Uterus (tissue), 4 donors: ENCODE results near the gene FOXE3. TPM values are rescaled to one million over a fixed set of nuclear protein-coding genes. Genes with fewer than 3 reads are reported as not detected.

Experiments
- DNase-seq, 2 donors: peaks; one replicate each; pipeline ENCODE4 v3.0.0-alpha.2; 2019 to 2020
- H3K27ac ChIP-seq, 2 donors: fragments of 200-600 bp; sonication (generic); 1 replicate in 1 of 2; 2 replicates in 1 of 2; pipeline ENCODE4 v1.5.1; 2016 to 2018
- H3K27me3 ChIP-seq, 2 donors: fragments of 200-600 bp; sonication (generic); one replicate each; pipeline ENCODE4 v1.5.1; 2018 to 2019; ENCODE audit warnings: control low read depth in 1 of 2
- H3K36me3 ChIP-seq, 2 donors: fragments of 200-600 bp; sonication (generic); one replicate each; pipeline ENCODE4 v1.5.1; 2019; ENCODE audit warnings: control low read depth in 1 of 2
- H3K4me1 ChIP-seq, 2 donors: fragments of 200-600 bp; sonication (generic); one replicate each; pipeline ENCODE4 v1.5.1; 2018 to 2019; ENCODE audit warnings: control low read depth in 1 of 2
- H3K4me3 ChIP-seq, 2 donors: fragments of 200-600 bp; sonication (generic); 1 replicate in 1 of 2; 2 replicates in 1 of 2; pipeline ENCODE4 v1.5.1; 2018 to 2019; ENCODE audit warnings: mild to moderate bottlenecking in 1 of 2
- H3K9me3 ChIP-seq, 2 donors: fragments of 200-600 bp; sonication (generic); one replicate each; pipeline ENCODE4 v1.5.1; 2019; ENCODE audit warnings: control low read depth in 1 of 2
- POLR2A ChIP-seq, 2 donors: fragments of 450-650 bp; IDR thresholded peaks; one replicate each; pipeline ENCODE4 v1.6.1; 2016; ENCODE audit warnings: antibody characterized with exemption in 2 of 2, mild to moderate bottlenecking in 1 of 2, moderate library complexity in 1 of 2
- intact Hi-C: fragments of 100-400 bp; cut with DNase I; formaldehyde crosslinking; loops from one replicate; pipeline ENCODE4 v1.15.1; 2023; ENCODE audit warnings: low total_unique reads
- total RNA-seq, 4 donors: library from RNA; depleted of rRNA in 3 of 4; stranded (reverse); fragments of >200 nt in 3 of 4; gene quantifications; one replicate each; pipeline versions ENCODE4 v1.1.0 to v1.2.4, GENCODE V29; 2014 to 2023
- TF ChIP-seq, protein P1 (sequence below), 4 experiments: fragments of 200-600 bp in 2 of 4; fragments of 450-650 bp in 2 of 4; sonication (generic) in 2 of 4; IDR thresholded peaks; one replicate each; pipeline ENCODE4 v1.5.1; 2016 to 2019; ENCODE audit warnings: antibody characterized with exemption in 4 of 4, mild to moderate bottlenecking in 2 of 4, moderate library complexity in 1 of 4
- donor health status: DM: yes; HTN: yes; CAD: no.

The FOXE3 gene
- total RNA-seq, 4 donors from 2014 or later = 0.27 TPM; not detected in 3

DNA sequence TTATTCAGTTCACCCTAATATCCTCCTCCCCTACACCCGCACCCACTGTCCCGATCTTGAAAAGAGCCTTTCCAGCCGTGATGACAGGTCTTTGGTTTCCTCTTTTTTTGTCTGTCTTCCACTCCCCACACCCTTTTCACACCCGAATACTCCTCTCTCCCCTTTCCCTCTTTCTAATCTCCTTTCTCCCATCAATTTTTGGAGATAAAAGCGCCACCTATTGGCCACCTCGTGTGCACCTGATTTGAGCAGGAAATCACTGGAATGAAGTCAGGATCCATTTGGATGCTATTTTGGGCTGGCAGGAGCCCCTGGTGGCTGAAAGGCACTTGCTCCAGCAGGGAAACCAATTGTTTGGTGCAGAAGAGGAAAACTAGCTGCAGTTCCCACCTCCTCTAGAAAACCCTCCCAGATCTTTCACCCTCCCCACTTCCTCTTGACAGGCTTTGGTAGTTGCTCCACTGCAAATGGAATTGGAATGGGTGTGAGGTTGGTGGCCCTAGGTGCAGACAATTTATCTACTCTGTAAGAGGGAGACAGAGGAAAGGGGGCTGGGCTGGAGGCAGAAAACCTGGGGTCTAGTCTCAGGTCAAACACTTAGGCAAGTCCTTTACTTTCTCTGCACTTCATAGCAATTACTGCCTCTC lies 8.4 kb downstream of the FOXE3 start:
- H3K27ac ChIP-seq = no peak overlapping the region
- H3K4me1 ChIP-seq = no peaks in the 10 kb centered on the region
- no peak overlapping the region for H3K4me3 ChIP-seq
- intact Hi-C loops = no loop called here
- H3K27me3 ChIP-seq = no peaks in the 10 kb centered on the region
- TF ChIP-seq, protein P1, sequence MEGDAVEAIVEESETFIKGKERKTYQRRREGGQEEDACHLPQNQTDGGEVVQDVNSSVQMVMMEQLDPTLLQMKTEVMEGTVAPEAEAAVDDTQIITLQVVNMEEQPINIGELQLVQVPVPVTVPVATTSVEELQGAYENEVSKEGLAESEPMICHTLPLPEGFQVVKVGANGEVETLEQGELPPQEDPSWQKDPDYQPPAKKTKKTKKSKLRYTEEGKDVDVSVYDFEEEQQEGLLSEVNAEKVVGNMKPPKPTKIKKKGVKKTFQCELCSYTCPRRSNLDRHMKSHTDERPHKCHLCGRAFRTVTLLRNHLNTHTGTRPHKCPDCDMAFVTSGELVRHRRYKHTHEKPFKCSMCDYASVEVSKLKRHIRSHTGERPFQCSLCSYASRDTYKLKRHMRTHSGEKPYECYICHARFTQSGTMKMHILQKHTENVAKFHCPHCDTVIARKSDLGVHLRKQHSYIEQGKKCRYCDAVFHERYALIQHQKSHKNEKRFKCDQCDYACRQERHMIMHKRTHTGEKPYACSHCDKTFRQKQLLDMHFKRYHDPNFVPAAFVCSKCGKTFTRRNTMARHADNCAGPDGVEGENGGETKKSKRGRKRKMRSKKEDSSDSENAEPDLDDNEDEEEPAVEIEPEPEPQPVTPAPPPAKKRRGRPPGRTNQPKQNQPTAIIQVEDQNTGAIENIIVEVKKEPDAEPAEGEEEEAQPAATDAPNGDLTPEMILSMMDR (IDR thresholded peaks at IDR 0.05) = peak; percentile 30 to 45 (median 36)
- TF ChIP-seq POLR2A (IDR thresholded peaks at IDR 0.05) = no peak
- no peaks in the 10 kb centered on the region for H3K36me3 ChIP-seq
- DNase-seq = no peak
- H3K9me3 ChIP-seq = no peaks in the 10 kb centered on the region

DNA sequence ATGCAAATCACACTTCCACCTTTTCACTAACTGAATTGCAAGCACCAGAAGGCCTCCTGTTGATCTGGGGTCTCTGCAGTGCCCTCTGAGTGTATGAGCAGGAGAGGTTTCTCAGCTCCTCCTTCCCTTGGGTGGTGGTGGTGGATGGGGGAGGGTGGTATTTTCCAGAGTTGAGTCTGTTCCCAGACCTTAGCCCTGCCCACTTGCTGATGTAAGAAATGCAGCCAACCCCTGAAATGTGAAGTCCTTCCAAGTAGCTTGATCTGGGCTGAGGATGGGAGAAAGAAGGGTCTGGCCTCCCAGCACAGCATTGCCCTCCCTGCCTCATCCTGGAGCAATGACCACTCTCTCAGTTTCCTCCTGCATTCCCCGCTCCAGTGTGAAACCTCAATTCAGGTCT lies 15.4 kb downstream of the FOXE3 start:
- Histone ChIP-seq H3K9me3 (no peaks in the 10 kb centered on the region), H3K27me3 (peaks cover 0 to 55% of the 10 kb centered on the region in 2 donors), H3K27ac (no peak overlapping the region), H3K36me3 (no peaks in the 10 kb centered on the region), H3K4me1 (peaks cover 0 to 23% of the 10 kb centered on the region in 2 donors), H3K4me3 (no peak overlapping the region)
- DNase-seq = no peak
- TF ChIP-seq, protein P1 (IDR thresholded peaks at IDR 0.05) = no peak
- TF ChIP-seq POLR2A (IDR thresholded peaks at IDR 0.05) = no peak
- intact Hi-C loops = loop anchor here (10.0 kb wide), 1 partner anchor 283 kb away; no protein-coding TSS in a partner anchor

DNA sequence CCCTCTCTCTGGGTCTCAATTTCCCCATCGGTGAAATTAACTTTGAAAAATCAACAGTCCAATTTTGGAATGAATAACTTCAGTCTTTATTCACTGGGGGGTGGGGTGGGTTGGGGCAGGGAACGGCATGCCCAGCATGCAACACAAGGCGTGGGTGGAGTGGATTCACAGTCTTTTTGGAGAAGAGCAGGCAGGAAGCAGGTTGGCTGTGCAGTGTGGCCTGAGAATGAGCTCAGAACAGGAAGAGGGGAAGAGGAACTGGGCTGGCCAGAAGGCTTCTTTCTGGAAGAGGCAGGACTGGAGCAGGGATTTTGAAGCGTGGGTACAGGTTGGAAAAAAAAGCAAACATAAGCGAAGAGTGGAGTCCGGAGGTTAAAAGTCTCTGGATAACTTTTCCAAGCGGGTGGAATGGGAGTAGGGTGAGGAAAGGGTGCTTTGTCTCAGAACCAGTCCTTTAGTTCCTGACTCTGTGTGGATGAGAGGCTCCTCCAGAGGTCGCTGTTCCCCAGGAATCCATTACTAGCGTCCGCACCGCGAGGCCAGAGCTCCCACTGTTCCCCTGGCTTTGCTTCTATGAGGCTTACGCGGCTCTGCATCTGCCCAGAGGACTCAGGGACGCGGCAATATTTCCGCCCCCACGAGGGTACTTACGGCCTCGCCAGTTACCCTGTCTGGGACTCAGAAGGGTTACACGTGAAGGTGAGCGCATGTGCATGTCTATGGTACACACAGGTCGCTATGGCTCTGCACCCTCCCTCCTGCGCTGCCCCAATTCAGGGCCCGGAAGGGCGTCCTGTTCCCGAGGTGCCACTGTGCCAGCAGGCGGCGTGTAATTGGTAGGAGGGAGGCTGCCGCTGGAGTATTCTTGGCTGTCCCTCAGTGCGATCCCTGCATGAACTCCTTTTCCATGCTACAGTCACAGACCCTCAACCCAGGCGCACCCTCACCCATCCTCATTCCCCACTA lies 16.3 kb downstream of the FOXE3 start:
- Histone ChIP-seq H3K36me3 (no peaks in the 10 kb centered on the region), H3K4me3 (no peak overlapping the region), H3K9me3 (no peaks in the 10 kb centered on the region), H3K27ac (no peak overlapping the region), H3K27me3 (peaks cover 0 to 59% of the 10 kb centered on the region in 2 donors), H3K4me1 (peaks cover 0 to 29% of the 10 kb centered on the region in 2 donors)
- intact Hi-C loops = loop anchor here (10.0 kb wide), 1 partner anchor 282 kb away; no protein-coding TSS in a partner anchor
- TF ChIP-seq, protein P1 (IDR thresholded peaks at IDR 0.05) = peak; percentile 26 to 64 (median 58)
- no peak for TF ChIP-seq POLR2A (IDR thresholded peaks at IDR 0.05)
- peak; percentile 49 to 62 for DNase-seq

DNA sequence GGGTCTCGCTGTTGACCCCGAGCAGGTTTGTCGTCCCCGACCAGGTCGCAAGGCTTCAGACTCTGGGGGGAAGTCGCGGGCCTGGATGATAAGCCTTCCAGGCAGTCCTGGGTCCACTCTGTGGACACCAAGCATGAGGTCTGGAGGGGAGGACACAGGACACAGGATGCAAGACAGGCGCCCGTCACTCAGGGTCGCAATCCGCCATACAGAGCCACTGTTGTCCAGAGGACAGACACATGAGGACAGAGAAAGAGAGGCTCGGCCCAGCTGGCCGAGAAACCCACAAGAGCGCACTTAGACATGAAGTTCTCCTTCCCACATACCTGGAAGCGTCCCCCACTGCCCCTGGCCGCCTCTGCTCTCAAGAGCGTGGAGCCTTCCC lies 16.9 kb downstream of the FOXE3 start:
- Histone ChIP-seq H3K27me3 (peaks cover 0 to 59% of the 10 kb centered on the region in 2 donors), H3K36me3 (no peaks in the 10 kb centered on the region), H3K4me3 (no peak overlapping the region), H3K4me1 (peaks cover 0 to 31% of the 10 kb centered on the region in 2 donors), H3K27ac (no peak overlapping the region), H3K9me3 (no peaks in the 10 kb centered on the region)
- intact Hi-C loops = loop anchor here (10.0 kb wide), 1 partner anchor 282 kb away; no protein-coding TSS in a partner anchor
- TF ChIP-seq, protein P1 (IDR thresholded peaks at IDR 0.05) = no peak
- no peak for TF ChIP-seq POLR2A (IDR thresholded peaks at IDR 0.05)
- no peak for DNase-seq
